GM20000 (cell line): ENCODE data around the gene NKAPL.
"Not testable (repeated sequence)": the region's sequence is repeated elsewhere in the genome, so short reads cannot be mapped to it uniquely, and the experiment has no call there.

Source experiments
- DNase-seq: peaks from one replicate; pipeline ENCODE4 v3.0.0; 2012; ENCODE audit warnings: low spot score
- CTCF ChIP-seq: IDR thresholded peaks from 2 replicates; pipeline ENCODE4 v1.5.1; 2012; ENCODE audit warnings: mild to moderate bottlenecking, control low read depth; ENCODE audit errors: extremely low read depth, missing control alignments

Gene NKAPL

GRCh38 chr6:28281288-28282064 is 22.4 kb downstream of the NKAPL start, which contains the start of gene PGBD1:
Gene PGBD1 (plus strand): TSS chr6:28281572. CDS start chr6:28283814, 2,242 bp downstream.
- no peak for TF ChIP-seq CTCF
- DNase-seq, result peak; percentile 70

DNA sequence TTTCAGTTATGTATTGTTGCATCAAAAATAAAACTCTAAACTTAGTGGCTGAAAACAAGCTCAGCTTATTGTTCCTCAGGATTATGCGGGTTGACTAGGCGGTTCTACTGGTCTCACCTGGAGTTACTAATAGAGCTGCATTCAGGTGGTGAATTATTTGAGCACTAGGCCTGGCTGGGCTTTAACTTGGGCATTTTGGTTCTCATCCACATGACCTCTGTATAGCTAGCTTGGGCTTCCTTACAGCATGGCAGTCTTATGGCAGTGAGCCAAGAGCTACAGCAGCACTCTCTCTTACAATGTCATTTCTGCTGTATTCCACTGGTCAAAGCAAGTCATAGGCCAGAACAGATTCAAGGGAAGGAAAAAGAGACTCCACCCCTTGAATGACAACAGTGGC is 23.8 kb downstream of the NKAPL start:
- no peak for DNase-seq
- TF ChIP-seq CTCF, result no peak

- no peak for DNase-seq
- no peak for TF ChIP-seq CTCF
Observed at GRCh38 chr6:28291573-28291972, 32.5 kb downstream of the NKAPL start.

- no peak for DNase-seq
Observed at GRCh38 chr6:28295326-28295725, 36.2 kb downstream of the NKAPL start.

DNA sequence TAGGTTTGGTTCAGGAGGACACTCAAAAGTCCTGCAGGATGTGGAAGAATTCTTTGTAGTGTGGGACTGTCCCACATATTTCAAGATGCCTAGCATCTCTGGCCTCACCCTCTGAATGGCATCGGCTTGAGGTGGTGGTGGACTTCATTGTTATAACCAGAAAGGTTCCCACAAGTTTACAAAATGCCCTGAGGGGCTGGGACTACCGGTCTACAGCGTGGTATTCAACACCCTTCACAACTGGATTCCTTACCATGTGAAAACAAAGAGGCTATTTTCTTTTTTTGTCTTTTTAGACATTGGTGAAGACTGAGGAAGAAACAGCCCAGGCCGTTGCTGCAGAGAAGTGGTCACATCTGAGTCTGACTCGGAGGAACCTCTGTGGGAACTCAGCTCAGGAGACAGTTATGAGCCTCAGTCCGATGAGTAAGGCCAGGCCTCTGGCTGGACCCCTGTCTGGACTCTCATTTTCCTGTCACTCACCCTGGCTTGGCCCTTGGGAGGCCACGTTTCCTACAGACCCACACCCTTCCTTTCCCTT is 37.5 kb downstream of the NKAPL start:
- TF ChIP-seq CTCF, result no peak
- DNase-seq, result no peak

More at GRCh38 chr6:28295326-28295725, 36.2 kb downstream of the NKAPL start:
- TF ChIP-seq CTCF, result no peak

DNA sequence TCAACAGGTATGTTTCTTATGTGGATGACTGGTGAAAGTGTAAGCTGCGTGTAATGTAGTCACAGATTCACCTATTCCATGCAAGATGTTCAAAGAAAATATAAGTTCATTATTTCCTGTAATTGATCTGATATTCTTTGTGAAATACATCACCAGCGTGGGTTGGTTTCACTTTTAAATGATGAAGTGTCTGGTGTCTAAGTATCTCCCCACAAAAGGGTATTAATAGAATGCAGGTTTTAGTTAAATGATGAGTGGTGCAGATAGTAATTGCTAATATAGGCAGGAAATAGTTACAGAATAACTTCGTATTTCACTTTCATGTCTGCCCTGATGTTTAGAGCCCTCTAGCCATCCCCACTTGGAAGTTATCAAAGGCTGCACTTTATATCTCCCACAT is 44.5 kb downstream of the NKAPL start:
- no peak for TF ChIP-seq CTCF
- DNase-seq, result peak; percentile 58

DNA sequence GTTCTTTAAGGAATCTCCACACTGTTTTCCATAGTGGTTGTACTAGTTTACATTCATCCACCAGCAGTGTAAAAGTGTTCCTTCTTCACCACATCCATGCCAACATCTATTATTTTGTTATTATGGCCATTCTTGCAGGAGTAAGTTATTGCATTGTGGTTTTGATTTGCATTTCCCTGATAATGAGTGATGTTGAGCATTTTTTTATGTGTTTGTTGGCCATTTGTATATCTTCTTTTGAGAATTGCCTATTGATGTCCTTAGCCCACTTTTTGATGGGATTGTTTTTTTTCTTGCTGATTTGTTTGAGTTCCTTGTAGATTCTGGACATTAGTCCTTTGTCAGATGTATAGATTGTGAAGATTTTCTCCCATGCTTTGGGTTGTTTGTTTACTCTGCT is 47.3 kb downstream of the NKAPL start:
- DNase-seq, result not testable (repeated sequence)
